Measurements from ENCODE around the gene RXFP2.
A peak's percentile ranks its signal among the peaks of the same experiment; 100 is the strongest.

RXFP2 gene

GRCh38 chr13:31824705-31825517 is 85.6 kb downstream of the RXFP2 start:
- DNase-seq (ENCODE audit: low read depth) = no peak

DNA sequence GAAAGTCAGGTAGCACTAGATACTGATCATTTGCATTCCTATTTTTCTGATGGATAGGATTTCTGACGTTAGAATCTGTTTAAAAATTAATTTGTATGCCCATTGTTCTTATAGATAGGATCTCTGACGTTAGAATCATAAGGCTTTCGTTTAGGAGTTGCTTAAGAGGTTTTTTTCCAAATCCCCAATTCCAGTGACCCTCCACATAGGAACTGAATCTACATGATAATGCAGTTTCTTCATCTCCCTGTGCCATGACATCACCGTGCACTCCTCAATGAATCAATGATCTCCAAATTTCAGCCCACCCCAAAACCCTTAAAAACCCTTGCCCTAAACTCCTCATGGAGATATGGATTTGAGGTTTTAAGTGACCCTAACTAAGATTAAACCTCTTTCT is 87.2 kb downstream of the RXFP2 start:
- no peak for DNase-seq (ENCODE audit: low read depth)

DNA sequence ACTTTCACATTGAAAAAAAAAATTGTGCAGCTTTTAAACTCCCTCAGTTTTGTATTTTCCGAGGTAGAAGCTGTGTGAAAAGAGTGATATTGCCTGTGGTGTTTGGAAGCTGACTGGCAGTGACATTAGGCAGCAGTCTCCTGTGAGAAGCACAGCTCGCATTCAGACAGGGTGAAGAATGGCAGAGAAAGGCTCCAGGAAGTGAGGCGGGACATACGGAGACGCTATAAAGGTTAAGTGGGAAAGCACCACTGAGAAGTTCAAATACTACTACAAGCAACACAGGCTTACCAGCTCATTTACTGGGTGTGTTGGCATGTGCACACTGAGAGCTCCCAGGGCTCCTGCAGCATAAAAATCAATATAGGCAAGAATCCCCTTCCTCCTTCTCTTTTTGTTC is 88.4 kb downstream of the RXFP2 start:
- DNase-seq (ENCODE audit: low read depth) = no peak

DNA sequence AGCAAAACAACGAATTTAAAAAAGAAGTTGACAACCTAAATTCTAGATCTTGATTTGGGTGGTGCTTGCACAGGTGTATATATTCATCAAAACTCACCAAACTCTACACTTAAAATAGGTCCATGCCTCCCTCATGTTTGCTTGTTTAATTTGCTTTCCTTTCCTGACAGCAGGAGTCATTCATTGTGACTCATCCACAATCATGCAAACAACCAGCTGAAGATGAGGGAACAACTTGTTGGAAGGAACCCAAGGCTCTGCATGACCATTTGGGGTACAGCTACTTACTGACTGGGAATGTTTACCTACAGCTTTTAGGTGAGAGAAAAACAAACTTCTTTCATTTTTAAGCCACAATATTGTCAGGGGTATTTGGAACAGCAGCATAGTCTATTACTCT is 96.6 kb downstream of the RXFP2 start:
- no peak for DNase-seq (ENCODE audit: low read depth)

DNA sequence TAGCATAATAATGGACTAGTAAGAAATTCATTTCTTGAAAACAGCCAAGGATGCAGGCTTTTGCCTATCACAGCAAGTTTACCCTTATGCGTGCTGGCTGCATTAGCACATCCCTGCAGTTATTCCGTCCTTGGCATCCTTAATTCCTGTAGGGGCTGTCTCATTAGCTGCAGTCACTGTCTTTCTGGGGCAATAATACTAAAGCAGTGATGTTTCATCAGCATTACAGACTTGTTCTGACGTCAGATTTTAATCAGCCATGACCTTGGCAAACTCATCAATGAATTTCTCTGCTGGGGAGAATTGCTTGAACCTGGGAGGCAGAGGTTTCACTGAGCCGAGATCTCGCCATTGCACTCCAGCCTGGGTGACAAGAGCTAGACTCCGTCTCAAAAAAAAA is 103.7 kb downstream of the RXFP2 start:
- no peak for DNase-seq (ENCODE audit: low read depth)

- DNase-seq (ENCODE audit: low read depth) = peak; percentile 34
Measured at GRCh38 chr13:31846182-31846938, 107.0 kb downstream of the RXFP2 start.

GRCh38 chr13:31846961-31847752 is 107.8 kb downstream of the RXFP2 start:
- DNase-seq (ENCODE audit: low read depth) = no peak

DNA sequence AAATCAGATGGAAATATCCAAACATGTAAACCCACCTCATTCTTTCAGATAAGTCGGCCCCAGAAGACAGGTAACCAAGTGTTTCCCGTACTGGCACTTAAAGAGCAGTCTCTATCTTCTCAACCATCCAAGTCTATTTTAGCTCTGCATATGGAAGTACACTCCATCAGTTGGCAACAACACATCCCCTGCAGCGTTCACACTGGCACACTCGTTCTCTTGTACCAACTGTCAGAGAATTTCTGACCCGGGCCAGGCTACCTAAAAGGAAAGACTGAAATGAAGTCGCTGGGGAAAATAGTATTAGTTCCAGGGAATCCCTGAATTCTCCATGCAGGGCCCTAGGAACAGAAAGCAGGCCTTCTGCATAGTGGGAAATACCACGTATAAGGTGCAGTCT is 109.3 kb downstream of the RXFP2 start:
- DNase-seq (ENCODE audit: low read depth) = no peak

DNA sequence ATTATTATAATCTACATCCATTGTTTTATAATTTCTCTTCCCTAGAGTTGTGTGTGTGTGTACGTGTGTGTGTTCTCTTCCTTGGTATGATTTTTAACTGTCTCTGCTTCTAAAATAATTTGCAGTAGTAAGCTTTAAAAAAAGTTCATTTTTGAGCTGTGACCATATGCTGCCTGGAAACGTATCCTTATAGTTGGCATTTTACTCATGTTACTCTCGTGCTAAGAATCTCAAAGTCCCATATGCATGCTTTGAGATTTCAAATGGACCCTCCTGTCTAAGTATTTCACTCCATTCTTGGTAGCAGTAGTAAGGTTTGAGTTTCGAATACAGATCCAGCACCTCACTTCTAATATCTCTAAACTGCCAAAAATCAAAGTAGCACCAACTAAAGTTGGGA is 109.9 kb downstream of the RXFP2 start:
- no peak for DNase-seq (ENCODE audit: low read depth)

DNA sequence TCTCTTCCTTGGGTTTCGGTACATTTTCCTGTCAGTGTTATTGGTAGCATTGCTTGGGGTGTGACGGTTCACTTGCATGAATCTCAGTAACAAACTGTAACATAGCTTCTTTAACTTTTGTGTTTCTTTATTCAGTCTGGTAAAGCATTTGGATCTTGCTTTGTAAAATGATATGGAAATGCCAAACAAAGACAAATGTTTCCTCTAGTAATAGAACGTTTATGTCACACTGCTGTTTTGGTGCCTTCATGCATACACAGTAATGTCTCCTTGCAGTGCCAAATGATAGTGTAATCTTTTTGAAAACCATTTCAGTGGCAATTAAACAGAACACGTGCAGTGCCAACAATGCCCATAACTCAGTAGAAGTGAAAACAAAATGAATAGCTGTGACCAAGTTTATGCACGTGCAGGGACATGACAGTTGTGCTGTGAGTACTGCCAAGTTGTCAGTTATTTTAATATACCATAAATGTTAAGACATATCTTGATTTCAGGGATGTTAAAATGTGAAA is 110.8 kb downstream of the RXFP2 start:
- no peak for DNase-seq (ENCODE audit: low read depth)

- no peak for DNase-seq (ENCODE audit: low read depth)
Measured at GRCh38 chr13:31851216-31851615, 111.9 kb downstream of the RXFP2 start.

All from activated gamma-delta T cell treated with anti-CD3 and anti-CD28 coated beads, Interleukin-2, amount 50 U/mL, for 16 hours (primary cell).